ENCODE data around the gene UNC13D. TPM values are rescaled to one million over a fixed set of nuclear protein-coding genes. Genes with fewer than 3 reads are reported as not detected.
"Not testable (repeated sequence)": the region's sequence is repeated elsewhere in the genome, so short reads cannot be mapped to it uniquely, and the experiment has no call there.

Gene UNC13D
- total RNA-seq, 4 donors from 2014 or later, result 3.2 to 27.1 (median 8.2) TPM

DNA sequence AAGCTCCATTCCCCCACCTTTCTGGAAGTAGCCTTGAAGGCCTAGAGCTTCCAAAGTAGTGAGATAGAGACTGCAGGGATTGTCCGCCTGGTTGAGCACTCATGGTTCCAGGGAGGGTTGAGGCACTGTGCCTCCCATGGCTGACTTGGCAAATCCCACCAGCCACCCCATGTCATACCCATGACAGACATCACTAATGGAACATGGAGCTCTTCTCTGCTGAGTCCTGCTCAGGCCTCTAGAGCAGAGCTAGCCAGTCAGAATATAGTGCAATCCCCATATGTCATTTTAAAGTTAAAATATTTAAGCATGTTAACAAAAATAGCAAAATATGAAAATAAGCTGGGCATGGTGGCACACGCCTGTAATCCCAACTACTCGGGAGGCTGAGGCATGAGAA is 28.8 kb downstream of the UNC13D start:
- no peak for ATAC-seq (ENCODE audit: low FRiP score)
- TF ChIP-seq, protein P1, sequence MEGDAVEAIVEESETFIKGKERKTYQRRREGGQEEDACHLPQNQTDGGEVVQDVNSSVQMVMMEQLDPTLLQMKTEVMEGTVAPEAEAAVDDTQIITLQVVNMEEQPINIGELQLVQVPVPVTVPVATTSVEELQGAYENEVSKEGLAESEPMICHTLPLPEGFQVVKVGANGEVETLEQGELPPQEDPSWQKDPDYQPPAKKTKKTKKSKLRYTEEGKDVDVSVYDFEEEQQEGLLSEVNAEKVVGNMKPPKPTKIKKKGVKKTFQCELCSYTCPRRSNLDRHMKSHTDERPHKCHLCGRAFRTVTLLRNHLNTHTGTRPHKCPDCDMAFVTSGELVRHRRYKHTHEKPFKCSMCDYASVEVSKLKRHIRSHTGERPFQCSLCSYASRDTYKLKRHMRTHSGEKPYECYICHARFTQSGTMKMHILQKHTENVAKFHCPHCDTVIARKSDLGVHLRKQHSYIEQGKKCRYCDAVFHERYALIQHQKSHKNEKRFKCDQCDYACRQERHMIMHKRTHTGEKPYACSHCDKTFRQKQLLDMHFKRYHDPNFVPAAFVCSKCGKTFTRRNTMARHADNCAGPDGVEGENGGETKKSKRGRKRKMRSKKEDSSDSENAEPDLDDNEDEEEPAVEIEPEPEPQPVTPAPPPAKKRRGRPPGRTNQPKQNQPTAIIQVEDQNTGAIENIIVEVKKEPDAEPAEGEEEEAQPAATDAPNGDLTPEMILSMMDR (IDR thresholded peaks at IDR 0.05), result no peak
- DNase-seq (ENCODE audit: low spot score), result no peak

DNA sequence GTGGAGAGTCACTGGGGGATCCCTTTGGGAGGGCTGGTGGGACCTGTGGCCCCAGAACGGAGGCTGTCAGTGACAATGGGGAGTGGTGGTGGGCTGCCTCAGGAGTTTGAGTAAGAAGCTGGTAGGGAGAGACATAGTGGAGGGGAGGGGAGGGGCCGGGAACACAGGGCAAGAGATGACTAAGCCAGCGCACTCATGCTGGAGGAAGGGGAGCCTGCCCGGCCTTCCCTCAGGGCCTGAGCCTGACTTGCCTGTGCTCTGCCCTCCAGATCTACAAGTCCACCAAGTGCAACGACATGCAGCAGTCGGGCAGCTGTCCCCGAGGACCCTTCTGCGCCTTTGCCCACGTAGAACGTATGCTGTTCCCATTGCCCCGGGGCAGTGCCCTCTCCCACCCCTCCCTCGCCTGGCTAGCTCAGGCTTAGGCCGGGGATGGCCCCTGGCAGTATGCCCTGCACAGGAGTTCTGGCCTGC is 29.3 kb downstream of the UNC13D start:
- TF ChIP-seq, protein P1 (IDR thresholded peaks at IDR 0.05), result no peak
- DNase-seq (ENCODE audit: low spot score) (no peak), ATAC-seq (ENCODE audit: low FRiP score) (no peak)

DNA sequence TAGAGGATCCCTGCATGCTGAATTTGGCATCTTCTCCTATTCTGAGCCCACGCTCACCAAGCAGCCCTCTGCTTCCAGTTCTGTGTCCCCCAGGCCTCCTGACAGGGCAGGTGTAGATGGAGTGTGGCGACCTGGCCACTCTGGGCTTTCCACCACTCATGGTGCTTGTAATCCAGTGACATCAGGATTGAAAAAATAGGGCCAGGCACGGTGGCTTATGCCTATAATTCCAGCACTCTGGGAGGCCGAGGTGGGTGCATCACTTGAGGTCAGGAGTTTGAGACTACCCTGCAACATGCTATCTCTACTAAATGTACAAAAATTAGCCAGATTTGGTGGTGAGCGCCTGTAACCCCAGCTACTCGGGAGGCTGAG is 30.2 kb downstream of the UNC13D start:
- DNase-seq (ENCODE audit: low spot score) (no peak), ATAC-seq (ENCODE audit: low FRiP score) (no peak)
- TF ChIP-seq, protein P1 (IDR thresholded peaks at IDR 0.05), result no peak

DNA sequence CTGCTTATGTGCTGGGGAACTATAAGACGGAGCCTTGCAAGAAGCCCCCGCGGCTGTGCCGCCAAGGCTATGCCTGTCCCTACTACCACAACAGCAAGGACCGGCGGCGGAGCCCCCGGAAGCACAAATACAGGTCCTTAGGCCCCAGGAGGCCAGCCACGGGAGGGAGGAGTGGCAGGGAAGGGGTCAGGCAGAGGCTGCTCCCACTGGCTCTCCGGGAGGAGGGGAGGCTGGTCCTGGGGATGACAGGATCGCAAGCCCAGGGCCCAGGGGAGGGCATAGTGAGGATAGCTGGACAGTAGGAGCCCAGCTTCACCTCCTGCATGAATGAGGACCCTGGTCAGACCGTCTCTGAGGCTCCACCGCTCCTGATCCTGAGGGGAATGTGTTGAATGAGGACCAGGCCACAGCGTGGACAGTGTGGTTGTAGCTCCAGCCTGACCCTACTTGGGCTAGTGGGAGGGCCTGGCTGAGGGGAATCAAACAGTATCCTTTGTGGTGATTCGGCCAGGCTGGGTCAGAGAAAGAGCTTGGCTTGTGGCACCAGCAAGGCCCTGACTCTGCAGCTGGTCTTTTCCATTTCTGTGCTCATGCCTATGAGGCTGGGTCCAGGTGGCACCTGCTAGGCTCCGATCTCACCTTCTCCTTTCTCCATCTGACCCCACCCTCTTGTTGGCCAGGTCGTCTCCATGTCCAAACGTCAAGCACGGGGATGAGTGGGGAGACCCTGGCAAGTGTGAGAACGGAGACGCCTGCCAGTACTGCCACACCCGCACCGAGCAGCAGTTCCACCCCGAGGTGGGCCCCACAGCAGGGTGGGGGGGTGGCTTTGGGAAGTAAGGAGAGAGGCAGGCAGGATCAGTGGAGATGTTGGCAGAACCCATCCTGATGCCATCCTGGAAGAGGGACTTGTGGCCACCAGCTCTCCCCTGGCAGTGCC is 30.9 kb downstream of the UNC13D start:
- DNase-seq (ENCODE audit: low spot score), result no peak
- no peak for ATAC-seq (ENCODE audit: low FRiP score)
- TF ChIP-seq, protein P1 (IDR thresholded peaks at IDR 0.05), result no peak

DNA sequence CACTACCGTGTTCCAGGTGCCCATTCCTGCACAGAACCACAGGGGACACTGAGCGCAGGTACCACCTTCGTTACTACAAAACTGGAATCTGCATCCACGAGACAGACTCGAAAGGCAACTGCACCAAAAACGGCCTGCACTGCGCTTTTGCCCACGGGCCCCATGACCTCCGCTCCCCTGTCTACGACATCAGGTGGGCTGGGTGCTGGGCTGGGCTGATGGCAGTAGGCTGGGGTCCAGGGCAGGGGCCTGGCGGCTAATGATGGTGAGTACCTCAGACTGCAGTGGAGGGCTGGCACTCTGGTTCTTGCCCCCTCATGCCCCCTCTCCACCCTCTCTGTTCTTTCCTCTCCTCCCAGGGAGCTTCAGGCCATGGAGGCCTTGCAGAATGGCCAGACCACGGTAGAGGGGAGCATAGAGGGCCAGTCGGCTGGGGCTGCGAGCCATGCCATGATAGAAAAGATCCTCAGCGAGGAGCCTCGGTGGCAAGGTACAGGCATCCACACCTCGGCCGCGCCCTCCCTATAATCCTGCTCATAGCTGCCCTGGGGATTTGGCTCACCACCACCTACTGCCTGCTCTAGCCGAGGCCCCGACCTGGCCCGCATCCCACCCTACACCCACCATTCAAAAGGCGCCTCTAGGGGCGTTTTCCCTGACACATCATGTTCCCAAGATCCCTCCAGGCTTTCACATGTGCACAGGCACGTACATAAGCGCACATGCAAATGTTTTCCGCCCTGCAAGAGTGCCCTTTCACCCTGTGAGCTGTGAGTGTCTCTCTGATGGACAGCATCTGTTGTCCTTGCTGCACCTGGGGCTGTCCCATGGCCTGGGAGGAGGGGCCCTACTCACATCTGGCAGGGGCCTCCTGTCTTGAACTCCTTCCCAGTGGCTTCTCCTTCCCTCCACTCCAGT is 31.8 kb downstream of the UNC13D start:
- no peak for DNase-seq (ENCODE audit: low spot score)
- ATAC-seq (ENCODE audit: low FRiP score), result no peak
- TF ChIP-seq, protein P1 (IDR thresholded peaks at IDR 0.05), result no peak

DNA sequence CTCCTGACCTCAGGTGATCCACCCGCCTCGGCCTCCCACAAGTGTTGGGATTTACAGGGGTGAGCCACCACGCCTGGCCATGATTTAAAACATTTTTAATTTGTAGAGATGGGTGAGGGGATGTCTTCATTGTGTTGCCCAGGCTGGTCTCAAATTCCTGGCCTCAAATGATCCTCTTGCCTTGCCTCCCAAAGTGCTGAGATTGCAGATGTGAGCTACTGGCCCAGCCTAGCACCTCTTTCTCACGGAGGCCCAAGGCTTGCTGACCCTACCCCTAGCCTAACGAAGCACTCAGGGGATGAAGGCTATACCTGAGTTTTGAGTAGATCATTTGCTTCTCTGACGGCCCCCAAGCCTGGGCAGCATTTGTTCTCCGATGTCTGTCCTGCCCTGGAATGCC is 33.0 kb downstream of the UNC13D start:
- TF ChIP-seq, protein P1 (IDR thresholded peaks at IDR 0.05), result no peak
- no peak for DNase-seq (ENCODE audit: low spot score)
- ATAC-seq (ENCODE audit: low FRiP score), result no peak

DNA sequence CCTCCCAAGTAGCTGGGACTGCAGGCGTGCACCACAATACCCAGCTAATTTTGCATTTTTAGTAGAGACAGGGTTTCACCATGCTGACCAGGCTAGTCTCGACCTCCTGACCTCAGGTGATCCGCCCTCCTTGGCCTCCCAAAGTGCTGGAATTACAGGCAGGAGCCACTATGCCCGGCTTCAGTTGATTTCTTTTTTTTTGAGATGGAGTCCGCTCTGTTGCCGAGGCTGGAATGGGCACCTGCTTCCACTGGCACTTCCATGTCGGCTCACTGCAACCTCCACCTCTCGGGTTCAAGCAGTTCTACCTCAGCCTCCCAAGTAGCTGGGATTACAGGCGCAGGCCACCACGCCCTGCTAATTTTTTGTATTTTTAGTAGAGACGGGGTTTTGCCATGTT is 33.4 kb downstream of the UNC13D start:
- ATAC-seq (ENCODE audit: low FRiP score), result not testable (repeated sequence)

More for the DNA sequence above, 33.4 kb downstream of the UNC13D start:
- DNase-seq (ENCODE audit: low spot score), result not testable (repeated sequence)
